NCI-H2196 treated with DMSO at 0.1 percent for 48 hours (cell line): ENCODE results near the gene TARDBP.
A peak's percentile ranks its signal among the peaks of the same experiment; 100 is the strongest.
"Not testable (repeated sequence)": the region's sequence is repeated elsewhere in the genome, so short reads cannot be mapped to it uniquely, and the experiment has no call there.

Experiments used
- DNase-seq: peaks from one replicate; lab custom pipeline; 2025; ENCODE audit not compliant: unreplicated experiment; lab: John Stamatoyannopoulos, UW

TARDBP gene

GRCh38 chr1:11042065-11042464 is 29.6 kb downstream of the TARDBP start:
- no peak for DNase-seq

DNA sequence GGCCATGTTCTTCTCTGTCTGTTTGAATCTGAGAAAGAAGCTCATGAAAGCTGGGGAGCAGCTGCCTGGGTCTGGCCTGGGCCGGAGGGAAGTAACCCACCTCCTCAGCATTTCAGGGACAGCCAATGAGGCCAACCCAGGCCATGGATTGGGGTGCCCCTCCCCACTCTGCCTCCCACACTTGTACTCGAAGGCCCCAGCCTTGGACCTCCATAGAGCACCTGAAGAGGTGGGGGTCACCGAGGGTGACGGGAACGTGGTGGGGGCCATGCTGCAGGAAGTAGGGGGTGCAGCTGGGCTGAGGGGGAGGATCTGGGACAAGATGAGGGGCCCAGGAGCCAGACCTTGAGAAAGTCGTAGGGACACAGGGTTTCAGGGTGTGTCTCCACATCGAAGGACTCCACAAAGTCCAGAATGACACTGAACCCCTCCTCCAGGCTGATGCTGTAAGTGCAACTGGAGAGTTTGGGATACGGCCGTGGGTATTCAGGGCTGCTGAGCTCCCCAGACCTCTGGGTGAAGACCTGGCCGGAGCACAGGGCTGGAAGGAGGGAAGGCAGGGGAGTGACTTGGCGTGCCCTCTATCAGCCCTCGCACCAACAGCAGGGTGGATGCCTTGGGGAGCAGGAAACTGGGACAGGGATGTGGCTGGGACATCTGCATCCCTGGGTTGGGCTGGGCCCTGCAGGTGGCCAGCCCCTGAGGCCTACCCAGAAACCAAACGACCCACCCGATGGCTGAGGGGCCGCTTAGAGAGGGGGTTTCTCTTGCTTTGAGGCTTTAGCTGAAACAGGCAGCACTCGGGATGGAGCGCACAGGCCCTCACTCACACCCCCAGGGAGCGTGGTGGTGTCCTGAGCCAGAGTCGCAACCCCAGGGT is 30.8 kb downstream of the TARDBP start:
- no peak for DNase-seq

DNA sequence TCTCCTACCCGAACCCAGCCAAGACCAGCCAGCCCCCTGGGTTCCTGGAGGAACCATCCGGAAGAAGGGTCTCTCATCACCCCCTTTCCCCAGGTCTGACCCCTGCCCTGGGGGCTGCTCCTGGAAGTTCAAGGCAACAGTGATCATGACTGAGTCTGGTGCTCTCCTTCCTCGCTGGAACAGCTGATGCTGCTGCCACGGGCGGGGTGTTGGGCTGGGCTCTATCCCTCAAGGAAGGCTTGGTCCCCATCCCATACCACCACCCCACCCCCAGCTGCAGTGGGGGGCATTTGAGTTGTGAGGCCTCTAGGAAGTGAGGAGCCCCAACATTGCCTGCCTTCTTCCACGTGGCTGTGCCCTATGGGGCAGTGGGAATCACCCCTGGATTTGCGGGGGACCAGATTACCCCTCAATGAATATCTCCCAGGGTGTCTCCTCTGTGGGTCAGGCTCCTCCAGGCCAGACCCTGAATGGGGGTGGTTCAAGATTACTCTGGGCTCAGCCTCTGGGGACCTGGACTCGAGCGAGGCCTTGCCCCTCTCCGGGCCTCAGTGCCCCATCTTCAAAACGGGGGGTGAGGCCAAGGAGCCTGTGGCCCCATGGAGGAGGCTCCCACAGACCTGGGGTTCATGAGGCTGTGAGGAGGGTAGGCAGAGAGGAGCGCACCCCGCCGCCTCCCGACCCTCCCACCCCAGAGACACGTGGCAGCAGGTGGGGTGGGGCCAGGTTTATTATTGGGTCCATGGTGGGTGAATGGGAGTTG is 31.8 kb downstream of the TARDBP start:
- no peak for DNase-seq

DNA sequence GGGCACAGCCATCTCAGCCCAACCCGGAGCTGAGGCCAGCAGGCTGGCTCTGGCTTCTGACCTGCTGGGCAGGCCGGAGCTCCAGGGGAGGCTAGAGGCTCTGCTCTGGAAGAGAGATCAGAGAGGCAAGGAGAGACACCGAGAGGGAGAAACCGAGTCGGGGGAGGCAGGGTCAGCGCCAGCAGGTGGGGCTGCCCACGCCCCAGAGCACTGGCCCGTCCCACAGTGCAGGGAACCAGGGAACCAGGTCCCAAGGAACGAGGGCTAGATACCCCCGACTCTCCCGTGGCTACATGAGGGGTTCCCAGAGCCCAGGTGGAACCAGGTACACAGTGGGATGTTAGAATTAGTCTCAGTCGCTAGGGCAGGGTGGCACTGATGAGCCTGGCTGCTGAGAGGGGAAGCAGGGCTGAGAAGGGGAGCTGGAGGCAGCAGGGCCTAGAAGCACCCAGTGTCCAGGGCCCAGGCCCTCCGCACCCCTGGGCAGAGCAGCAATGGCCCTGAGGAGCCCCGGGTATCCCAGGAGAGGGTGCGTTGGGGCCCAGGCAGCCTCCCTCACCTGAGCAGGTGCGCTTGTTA is 32.5 kb downstream of the TARDBP start:
- no peak for DNase-seq

- DNase-seq = no peak
Measured at GRCh38 chr1:11045428-11046269, 33.2 kb downstream of the TARDBP start.

DNA sequence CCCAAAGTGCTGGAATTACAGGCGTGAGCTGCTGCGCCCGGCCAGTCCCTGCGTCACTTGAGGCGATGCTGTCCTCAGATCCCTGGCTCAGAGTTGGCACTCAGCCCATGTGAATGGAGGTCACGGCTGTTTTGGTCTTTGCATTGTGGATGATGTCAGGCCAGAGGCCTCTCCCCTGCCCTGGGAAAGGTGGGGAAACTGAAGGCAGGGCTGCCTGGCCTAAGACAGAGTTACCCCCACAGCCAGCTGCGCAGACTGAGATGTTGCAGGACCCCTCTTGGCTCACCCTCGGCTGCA is 33.8 kb downstream of the TARDBP start:
- DNase-seq = no peak

GRCh38 chr1:11046625-11047365 is 34.3 kb downstream of the TARDBP start, which contains the start of gene MASP2:
TSS of gene MASP2 (minus strand) at chr1:11047239. CDS start at chr1:11047207, 32 bp downstream.
- DNase-seq = no peak

DNA sequence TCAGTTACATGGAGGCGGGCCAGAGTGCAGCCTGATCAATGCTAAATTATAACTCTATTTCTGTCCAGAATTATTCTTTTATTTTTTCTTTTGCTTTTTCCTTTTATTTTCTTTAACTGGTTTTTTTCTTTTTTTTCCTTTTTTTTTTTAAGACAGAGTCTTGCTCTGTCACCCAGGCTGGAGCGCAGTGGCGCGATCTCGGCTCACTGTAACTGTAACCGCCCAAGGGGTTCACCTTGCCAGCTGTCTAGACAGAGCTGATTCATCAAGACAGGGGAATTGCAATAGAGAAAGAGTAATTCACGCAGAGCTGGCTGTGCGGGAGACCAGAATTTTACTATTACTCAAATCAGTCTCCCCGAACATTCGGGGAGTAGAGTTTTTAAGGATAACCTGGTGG is 38.7 kb downstream of the TARDBP start:
- DNase-seq = not testable (repeated sequence)

DNA sequence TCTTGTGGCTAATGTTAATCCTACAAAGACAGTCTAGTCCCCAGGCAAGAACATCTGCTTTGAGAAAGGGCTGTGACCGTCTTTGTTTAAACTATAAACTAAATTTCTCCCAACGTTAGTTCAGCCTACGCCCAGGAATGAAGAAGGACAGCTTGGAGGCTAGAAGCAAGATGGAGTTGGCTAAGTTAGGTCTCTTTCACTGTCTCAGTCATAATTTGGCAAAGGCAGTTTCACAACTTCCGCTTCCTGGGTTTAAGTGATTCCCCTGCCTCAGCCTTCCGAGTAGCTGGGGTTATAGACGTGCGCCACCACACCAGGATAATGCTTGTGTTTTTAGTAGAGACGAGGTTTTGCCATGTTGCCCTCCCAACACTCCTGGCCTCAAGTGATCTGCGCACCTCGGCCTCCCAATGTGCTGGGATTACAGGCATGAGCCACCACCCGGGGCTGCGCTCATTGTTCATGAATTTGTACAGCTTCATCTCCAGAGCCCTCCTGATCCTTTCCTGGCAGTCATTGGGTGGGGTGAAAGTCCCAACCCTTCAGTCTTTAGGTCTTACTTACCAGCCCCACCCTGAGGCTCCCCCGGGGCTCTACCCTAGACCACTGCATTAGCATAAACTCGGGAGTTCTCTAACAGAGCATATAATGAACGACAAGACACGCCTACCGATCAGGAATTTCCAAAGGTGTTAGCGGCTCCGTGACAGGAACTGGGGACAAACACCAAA is 39.5 kb downstream of the TARDBP start:
- no peak for DNase-seq

- no peak for DNase-seq
Measured at GRCh38 chr1:11052839-11053757, 40.6 kb downstream of the TARDBP start.

GRCh38 chr1:11053758-11054137 is 41.3 kb downstream of the TARDBP start:
- no peak for DNase-seq

DNA sequence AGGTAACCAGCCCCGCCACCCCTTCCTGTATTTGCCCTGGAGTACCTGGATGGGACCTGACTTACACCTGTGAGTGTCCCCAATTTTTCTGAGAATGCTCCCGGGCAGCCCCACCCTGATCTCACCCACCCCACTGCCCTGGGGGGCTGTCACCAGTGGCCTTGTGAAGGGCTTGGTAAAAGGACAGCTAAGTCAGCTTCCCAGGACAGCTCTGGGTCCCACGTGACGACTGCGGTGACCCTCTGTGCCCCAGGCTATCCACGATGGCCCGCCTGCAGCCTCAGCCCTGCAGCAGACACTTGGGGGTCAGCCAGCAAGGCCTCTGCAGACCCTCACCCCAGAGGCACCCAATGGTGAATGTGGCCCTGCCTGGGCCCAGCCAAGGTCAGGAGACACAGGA is 41.7 kb downstream of the TARDBP start:
- DNase-seq = no peak

GRCh38 chr1:11054666-11055065 is 42.2 kb downstream of the TARDBP start:
- DNase-seq = no peak

- DNase-seq = no peak
Measured at GRCh38 chr1:11055676-11056075, 43.2 kb downstream of the TARDBP start.

- DNase-seq = no peak
Measured at GRCh38 chr1:11056504-11056903, 44.0 kb downstream of the TARDBP start.

GRCh38 chr1:11057477-11057876 is 45.0 kb downstream of the TARDBP start:
- DNase-seq = no peak

GRCh38 chr1:11058026-11058425 is 45.6 kb downstream of the TARDBP start:
- no peak for DNase-seq

GRCh38 chr1:11058595-11059154 is 46.2 kb downstream of the TARDBP start:
- peak; percentile 15 for DNase-seq
